Neutrophil (primary cell): ENCODE measurements around the gene GLIS1.

Experiments used
- H3K27ac ChIP-seq: fragments of 200-600 bp; sonication (generic); 2 replicates; pipeline ENCODE4 v1.5.1; 2016; ENCODE audit warnings: mild to moderate bottlenecking, moderate library complexity
- H3K27me3 ChIP-seq: fragments of 200-600 bp; sonication (generic); 2 replicates; pipeline ENCODE4 v1.6.0; 2016; ENCODE audit warnings: mild to moderate bottlenecking
- H3K36me3 ChIP-seq: fragments of 200-600 bp; sonication (generic); 2 replicates; pipeline ENCODE4 v1.5.1; 2017
- H3K4me1 ChIP-seq, 2 experiments: fragments of 200-600 bp in 1 of 2; sonication (generic) in 1 of 2; 1 replicate in 1 of 2; 2 replicates in 1 of 2; pipeline versions ENCODE4 v1.5.1 to v1.6.1; 2013 to 2016; ENCODE audit warnings: low read depth in 1 of 2, low read length in 1 of 2, mild to moderate bottlenecking in 1 of 2, moderate library complexity in 1 of 2; ENCODE audit not compliant: control insufficient read depth in 1 of 2, insufficient read depth in 1 of 2
- H3K4me3 ChIP-seq, 2 experiments: fragments of 200-600 bp in 1 of 2; sonication (generic) in 1 of 2; 1 replicate in 1 of 2; 2 replicates in 1 of 2; pipeline ENCODE4 v1.5.1; 2013 to 2016; ENCODE audit warnings: low read depth in 1 of 2, low read length in 1 of 2, mild to moderate bottlenecking in 1 of 2, moderate library complexity in 1 of 2
- H3K9me3 ChIP-seq: fragments of 200-600 bp; sonication (generic); 2 replicates; pipeline ENCODE4 v1.5.1; 2016
- TF ChIP-seq, protein P1 (sequence below): fragments of 200-600 bp; sonication (generic); IDR thresholded peaks from 2 replicates; pipeline ENCODE4 v1.5.1; 2016; ENCODE audit warnings: antibody characterized with exemption

The GLIS1 gene

DNA sequence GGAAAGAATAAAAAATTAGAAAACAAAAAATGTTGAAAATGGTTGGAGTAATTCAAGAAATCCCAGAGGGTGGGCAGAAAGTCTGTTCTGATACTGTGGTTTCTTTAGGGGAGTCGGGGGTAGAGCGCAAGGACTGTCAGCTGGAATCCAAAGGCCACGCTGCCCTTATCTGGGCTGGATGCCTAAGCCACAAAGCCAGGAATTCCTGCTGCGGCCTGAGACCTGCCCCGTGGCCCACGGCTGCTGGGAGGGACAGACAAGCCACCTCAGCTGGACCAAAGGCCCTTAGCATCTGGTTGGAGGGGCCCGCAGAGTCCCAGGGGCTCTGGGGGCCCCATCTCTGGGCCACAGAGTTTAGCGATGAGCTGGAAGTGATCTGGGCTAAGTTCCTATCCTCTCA, 219.5 kb downstream of the GLIS1 start:
- TF ChIP-seq, protein P1, sequence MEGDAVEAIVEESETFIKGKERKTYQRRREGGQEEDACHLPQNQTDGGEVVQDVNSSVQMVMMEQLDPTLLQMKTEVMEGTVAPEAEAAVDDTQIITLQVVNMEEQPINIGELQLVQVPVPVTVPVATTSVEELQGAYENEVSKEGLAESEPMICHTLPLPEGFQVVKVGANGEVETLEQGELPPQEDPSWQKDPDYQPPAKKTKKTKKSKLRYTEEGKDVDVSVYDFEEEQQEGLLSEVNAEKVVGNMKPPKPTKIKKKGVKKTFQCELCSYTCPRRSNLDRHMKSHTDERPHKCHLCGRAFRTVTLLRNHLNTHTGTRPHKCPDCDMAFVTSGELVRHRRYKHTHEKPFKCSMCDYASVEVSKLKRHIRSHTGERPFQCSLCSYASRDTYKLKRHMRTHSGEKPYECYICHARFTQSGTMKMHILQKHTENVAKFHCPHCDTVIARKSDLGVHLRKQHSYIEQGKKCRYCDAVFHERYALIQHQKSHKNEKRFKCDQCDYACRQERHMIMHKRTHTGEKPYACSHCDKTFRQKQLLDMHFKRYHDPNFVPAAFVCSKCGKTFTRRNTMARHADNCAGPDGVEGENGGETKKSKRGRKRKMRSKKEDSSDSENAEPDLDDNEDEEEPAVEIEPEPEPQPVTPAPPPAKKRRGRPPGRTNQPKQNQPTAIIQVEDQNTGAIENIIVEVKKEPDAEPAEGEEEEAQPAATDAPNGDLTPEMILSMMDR, result no peak
- Histone ChIP-seq H3K4me1 (no peaks in the 10 kb centered on the region), H3K27me3 (no peaks in the 10 kb centered on the region), H3K4me3 (no peak overlapping the region), H3K27ac (no peak overlapping the region), H3K9me3 (no peaks in the 10 kb centered on the region), H3K36me3 (no peaks in the 10 kb centered on the region)

DNA sequence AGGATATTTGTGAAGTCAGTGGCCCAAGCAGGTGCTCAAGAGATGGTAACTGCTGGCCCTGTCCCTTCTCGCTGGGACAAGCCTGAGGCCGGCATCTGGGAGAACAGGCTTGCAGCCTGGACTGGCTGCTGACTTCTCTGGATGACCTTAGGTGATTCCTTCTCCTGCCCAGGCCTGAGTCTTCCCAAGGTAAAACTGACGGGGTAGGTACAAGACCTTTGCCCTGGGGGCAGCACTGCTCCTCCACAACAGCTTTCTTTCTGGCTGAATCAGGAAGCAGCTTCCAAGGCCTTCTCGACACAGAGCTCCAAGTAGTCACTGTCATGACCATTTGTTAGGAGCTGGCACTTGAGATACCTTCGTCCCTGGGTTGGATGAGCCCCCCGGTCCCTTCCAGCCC, 220.2 kb downstream of the GLIS1 start:
- H3K27ac ChIP-seq, result no peak overlapping the region
- H3K4me3 ChIP-seq, result no peak overlapping the region
- no peaks in the 10 kb centered on the region for H3K36me3 ChIP-seq
- H3K9me3 ChIP-seq, result no peaks in the 10 kb centered on the region
- no peaks in the 10 kb centered on the region for H3K4me1 ChIP-seq
- TF ChIP-seq, protein P1, result no peak
- H3K27me3 ChIP-seq, result no peaks in the 10 kb centered on the region

DNA sequence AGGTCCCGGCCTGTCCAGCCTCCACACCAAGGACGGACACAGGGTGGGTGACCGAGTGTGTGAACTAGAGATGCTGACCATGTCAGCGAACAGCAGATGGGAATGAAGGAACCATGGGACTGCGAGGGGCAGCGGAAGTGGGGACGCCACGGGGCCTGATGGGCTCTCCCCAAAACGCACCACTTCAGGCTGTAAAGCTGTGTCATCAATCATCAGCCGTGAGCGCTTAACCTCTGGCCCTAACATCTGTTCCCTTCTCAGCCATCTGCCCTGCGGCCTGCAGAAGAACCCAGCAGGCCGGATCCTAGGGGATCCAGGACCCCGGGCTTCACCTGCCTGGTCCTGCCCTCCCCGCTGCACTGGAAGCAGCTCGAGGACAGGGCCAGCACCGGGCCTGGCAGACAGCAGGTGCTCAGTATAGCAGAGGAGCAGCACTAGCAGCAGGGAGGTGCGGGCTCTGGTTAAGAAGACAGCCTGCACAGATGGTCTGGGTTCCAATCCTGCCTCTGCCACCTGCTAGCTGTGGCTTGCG, 221.1 kb downstream of the GLIS1 start:
- H3K36me3 ChIP-seq, result no peaks in the 10 kb centered on the region
- TF ChIP-seq, protein P1, result no peak
- no peaks in the 10 kb centered on the region for H3K9me3 ChIP-seq
- no peaks in the 10 kb centered on the region for H3K27me3 ChIP-seq
- no peaks in the 10 kb centered on the region for H3K4me1 ChIP-seq
- H3K27ac ChIP-seq, result no peak overlapping the region
- no peak overlapping the region for H3K4me3 ChIP-seq

DNA sequence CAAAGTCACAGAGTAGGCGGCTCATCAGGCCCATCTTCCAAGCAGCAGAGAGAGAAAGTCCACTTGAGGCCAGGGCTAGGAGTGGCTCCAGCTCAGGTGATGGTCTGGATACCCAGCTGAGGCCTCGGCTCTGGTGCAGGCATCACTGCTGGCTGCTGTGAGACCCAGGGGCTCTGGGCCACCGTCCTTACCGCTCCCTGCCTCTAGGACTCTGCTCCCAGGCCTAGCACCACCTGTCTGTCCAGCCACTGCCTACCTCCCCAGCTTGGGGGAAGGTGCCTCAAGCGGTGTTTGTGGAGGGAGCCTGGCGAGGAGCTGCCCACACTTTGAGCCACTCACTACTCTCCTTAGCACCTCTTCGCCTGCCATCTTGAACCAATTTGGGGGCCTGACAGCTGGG, 221.9 kb downstream of the GLIS1 start:
- H3K9me3 ChIP-seq, result no peaks in the 10 kb centered on the region
- H3K27me3 ChIP-seq, result no peaks in the 10 kb centered on the region
- TF ChIP-seq, protein P1, result no peak
- no peaks in the 10 kb centered on the region for H3K36me3 ChIP-seq
- H3K4me1 ChIP-seq, result no peaks in the 10 kb centered on the region
- H3K4me3 ChIP-seq, result no peak overlapping the region
- no peak overlapping the region for H3K27ac ChIP-seq

DNA sequence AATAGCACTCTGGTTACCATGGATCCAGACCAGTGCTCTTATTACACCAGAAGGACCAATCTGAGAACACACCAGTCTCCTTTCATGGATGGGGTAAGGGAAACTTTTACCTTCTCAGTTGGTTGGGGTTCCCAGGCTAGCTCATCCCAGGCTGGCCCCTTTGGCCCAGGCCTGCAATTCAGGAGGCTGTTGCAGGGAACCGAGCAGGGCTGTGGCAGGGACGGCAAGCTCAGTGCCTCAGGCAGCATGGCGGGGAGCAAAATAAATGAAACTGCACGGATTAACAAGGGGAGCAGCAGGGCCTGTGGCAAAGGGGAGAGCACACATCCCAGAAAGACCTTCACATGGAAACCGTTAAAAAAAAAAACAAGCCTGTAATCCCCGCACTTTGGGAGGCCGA, 222.8 kb downstream of the GLIS1 start:
- no peaks in the 10 kb centered on the region for H3K36me3 ChIP-seq
- no peak overlapping the region for H3K4me3 ChIP-seq
- H3K27me3 ChIP-seq, result no peaks in the 10 kb centered on the region
- H3K27ac ChIP-seq, result no peak overlapping the region
- H3K9me3 ChIP-seq, result no peaks in the 10 kb centered on the region
- TF ChIP-seq, protein P1, result no peak
- no peaks in the 10 kb centered on the region for H3K4me1 ChIP-seq

DNA sequence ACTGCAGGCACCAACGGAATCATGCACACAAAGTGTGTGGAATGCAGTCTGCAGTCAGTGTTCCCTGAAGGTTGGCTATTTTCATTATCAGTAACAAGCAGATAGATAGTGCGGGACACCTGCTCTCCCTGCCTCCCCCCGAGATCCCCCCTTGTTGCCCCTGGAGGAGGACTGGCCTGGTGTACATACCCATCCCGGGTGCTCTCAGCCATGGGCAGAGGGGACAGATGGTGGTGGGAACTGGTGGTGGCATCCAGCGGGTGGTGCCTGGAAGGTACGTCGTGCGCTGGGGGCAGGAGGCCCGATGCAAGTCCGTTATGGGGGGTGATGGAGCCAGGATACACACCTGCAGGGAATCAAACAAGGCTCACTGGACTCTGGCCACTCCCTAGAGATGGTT, 224.5 kb downstream of the GLIS1 start:
- no peaks in the 10 kb centered on the region for H3K4me1 ChIP-seq
- H3K36me3 ChIP-seq, result no peaks in the 10 kb centered on the region
- TF ChIP-seq, protein P1, result no peak
- peaks cover 3% of the 10 kb centered on the region for H3K27me3 ChIP-seq
- no peaks in the 10 kb centered on the region for H3K9me3 ChIP-seq
- no peak overlapping the region for H3K4me3 ChIP-seq
- no peak overlapping the region for H3K27ac ChIP-seq
